ENCODE measurements around the gene CTDSP2. TPM values are rescaled to one million over a fixed set of nuclear protein-coding genes. Genes with fewer than 3 reads are reported as not detected.
"Not testable (repeated sequence)": the region's sequence is repeated elsewhere in the genome, so short reads cannot be mapped to it uniquely, and the experiment has no call there.

The CTDSP2 gene
- total RNA-seq, 1 donor from 2014 or later = 171 TPM

GRCh38 chr12:57889500-57889989 lies 43.0 kb upstream of the CTDSP2 start:
- Mint-ChIP-seq H3K27ac (ENCODE audit: unreplicated experiment) (peak overlapping the region; percentile 67), H3K4me1 (ENCODE audit: unreplicated experiment) (peaks cover 68% of the 10 kb centered on the region), H3K4me3 (ENCODE audit: unreplicated experiment) (no peak overlapping the region)

GRCh38 chr12:57888409-57889157 lies 42.1 kb upstream of the CTDSP2 start:
- Mint-ChIP-seq H3K27me3 (ENCODE audit: unreplicated experiment) (no peaks in the 10 kb centered on the region), H3K9me3 (ENCODE audit: unreplicated experiment) (no peaks in the 10 kb centered on the region), H3K4me3 (ENCODE audit: unreplicated experiment) (no peak overlapping the region), H3K27ac (ENCODE audit: unreplicated experiment) (peak overlapping the region; percentile 87), H3K4me1 (ENCODE audit: unreplicated experiment) (peaks cover 59% of the 10 kb centered on the region), H3K36me3 (ENCODE audit: unreplicated experiment) (no peaks in the 10 kb centered on the region)
- DNase-seq (ENCODE audit: extremely low spot score, unreplicated experiment) = no peak
- TF ChIP-seq CTCF (IDR thresholded peaks at IDR 0.05) = no peak

More at GRCh38 chr12:57889500-57889989, 43.0 kb upstream of the CTDSP2 start:
- H3K36me3 Mint-ChIP-seq (ENCODE audit: unreplicated experiment) = no peaks in the 10 kb centered on the region
- H3K27me3 Mint-ChIP-seq (ENCODE audit: unreplicated experiment) = no peaks in the 10 kb centered on the region
- TF ChIP-seq CTCF (IDR thresholded peaks at IDR 0.05) = no peak
- no peak for DNase-seq (ENCODE audit: extremely low spot score, unreplicated experiment)
- no peaks in the 10 kb centered on the region for H3K9me3 Mint-ChIP-seq (ENCODE audit: unreplicated experiment)

GRCh38 chr12:57887631-57888408 lies 41.3 kb upstream of the CTDSP2 start:
- Mint-ChIP-seq H3K36me3 (ENCODE audit: unreplicated experiment) (no peaks in the 10 kb centered on the region), H3K9me3 (ENCODE audit: unreplicated experiment) (no peaks in the 10 kb centered on the region), H3K27ac (ENCODE audit: unreplicated experiment) (peak overlapping the region; percentile 87), H3K4me1 (ENCODE audit: unreplicated experiment) (peaks cover 52% of the 10 kb centered on the region), H3K27me3 (ENCODE audit: unreplicated experiment) (no peaks in the 10 kb centered on the region), H3K4me3 (ENCODE audit: unreplicated experiment) (no peak overlapping the region)
- DNase-seq (ENCODE audit: extremely low spot score, unreplicated experiment) = no peak
- no peak for TF ChIP-seq CTCF (IDR thresholded peaks at IDR 0.05)

GRCh38 chr12:57886964-57887363 lies 40.4 kb upstream of the CTDSP2 start:
- Mint-ChIP-seq H3K27ac (ENCODE audit: unreplicated experiment) (peak overlapping the region; percentile 62), H3K4me1 (ENCODE audit: unreplicated experiment) (peaks cover 45% of the 10 kb centered on the region)
- H3K9me3 Mint-ChIP-seq (ENCODE audit: unreplicated experiment); H3K4me3 Mint-ChIP-seq (ENCODE audit: unreplicated experiment); DNase-seq (ENCODE audit: extremely low spot score, unreplicated experiment); H3K27me3 Mint-ChIP-seq (ENCODE audit: unreplicated experiment); H3K36me3 Mint-ChIP-seq (ENCODE audit: unreplicated experiment): not testable (repeated sequence)

GRCh38 chr12:57886542-57886941 lies 40.0 kb upstream of the CTDSP2 start:
- no peaks in the 10 kb centered on the region for H3K27me3 Mint-ChIP-seq (ENCODE audit: unreplicated experiment)
- peak overlapping the region; percentile 62 for H3K27ac Mint-ChIP-seq (ENCODE audit: unreplicated experiment)
- H3K4me3 Mint-ChIP-seq (ENCODE audit: unreplicated experiment) = no peak overlapping the region
- H3K4me1 Mint-ChIP-seq (ENCODE audit: unreplicated experiment) = peaks cover 41% of the 10 kb centered on the region
- DNase-seq (ENCODE audit: extremely low spot score, unreplicated experiment) = no peak
- no peak for TF ChIP-seq CTCF (IDR thresholded peaks at IDR 0.05)
- no peaks in the 10 kb centered on the region for H3K9me3 Mint-ChIP-seq (ENCODE audit: unreplicated experiment)
- H3K36me3 Mint-ChIP-seq (ENCODE audit: unreplicated experiment) = no peaks in the 10 kb centered on the region
